H1 (cell line): Measurements from ENCODE around the gene GAB3. TPM values are rescaled to one million over a fixed set of nuclear protein-coding genes. Genes with fewer than 3 reads are reported as not detected.

Source experiments
- TAF1 ChIP-seq: IDR thresholded peaks from 2 replicates; pipeline ENCODE4 v1.6.1; 2011; ENCODE audit warnings: mild to moderate bottlenecking, low read depth, low read length
- polyA plus RNA-seq, 7 experiments: library from polyadenylated mRNA; depleted of rRNA in 3 of 7; stranded (reverse) in 5 of 7; unstranded in 2 of 7; fragments of >200 nt in 5 of 7; fragments of 200-250 nt in 2 of 7; gene quantifications; 1 replicate in 5 of 7; 2 replicates in 1 of 7; 4 replicates in 1 of 7; pipeline versions ENCODE4 v1.2.1 to v1.2.3, GENCODE V29; 2011 to 2013; ENCODE audit warnings: missing spikeins in 2 of 7, mixed read lengths in 2 of 7
- total RNA-seq: library from RNA; stranded (reverse); fragmentation: NEBNext Ultra II Directional; extraction: Animal tissue kit (Norgen Biotek cat#: 25700); gene quantifications from 2 replicates; pipeline ENCODE4 v1.2.1, GENCODE V29; 2021
- TF ChIP-seq, protein P1 (sequence below): IDR thresholded peaks from 2 replicates; pipeline ENCODE4 v1.6.1; 2011; ENCODE audit warnings: low read length, improper control_type of control experiment

The GAB3 gene
- total and polyA plus RNA-seq, 2 of the 8 experiments (the other 6 are each of a cell fraction or from before 2014, with no cell fraction given): 0.48 to 1.2 TPM

DNA sequence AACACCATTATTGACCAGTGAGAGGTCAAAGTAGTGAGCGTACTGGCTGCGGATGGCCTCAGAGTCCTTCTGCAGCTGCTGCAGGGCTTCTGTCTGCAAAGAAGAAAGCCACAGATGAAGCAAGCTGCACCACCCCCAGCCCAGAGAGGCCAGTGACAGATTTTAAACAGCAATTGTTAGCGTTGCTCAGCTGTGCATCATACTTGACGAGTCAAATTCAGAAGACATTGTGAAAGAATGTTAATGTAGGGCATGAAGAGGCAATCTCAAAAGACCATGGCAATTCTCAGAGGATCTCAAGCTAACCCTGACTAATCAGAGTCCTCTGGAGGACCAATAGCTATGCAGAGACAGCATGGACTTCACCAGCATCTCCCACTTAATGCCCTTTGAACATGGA is 28.4 kb upstream of the GAB3 start (continued):
- no peak for TF ChIP-seq TAF1
- TF ChIP-seq, protein P1, sequence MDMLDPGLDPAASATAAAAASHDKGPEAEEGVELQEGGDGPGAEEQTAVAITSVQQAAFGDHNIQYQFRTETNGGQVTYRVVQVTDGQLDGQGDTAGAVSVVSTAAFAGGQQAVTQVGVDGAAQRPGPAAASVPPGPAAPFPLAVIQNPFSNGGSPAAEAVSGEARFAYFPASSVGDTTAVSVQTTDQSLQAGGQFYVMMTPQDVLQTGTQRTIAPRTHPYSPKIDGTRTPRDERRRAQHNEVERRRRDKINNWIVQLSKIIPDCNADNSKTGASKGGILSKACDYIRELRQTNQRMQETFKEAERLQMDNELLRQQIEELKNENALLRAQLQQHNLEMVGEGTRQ: no peak
